ENCODE results near the gene HIP1. TPM values are rescaled to one million over a fixed set of nuclear protein-coding genes. Genes with fewer than 3 reads are reported as not detected.

Gene HIP1
- total and polyA plus RNA-seq, 9 of the 15 experiments (the other 6 are each of a cell fraction or from before 2014, with no cell fraction given): 2.4 to 13.7 (median 9.5) TPM

DNA sequence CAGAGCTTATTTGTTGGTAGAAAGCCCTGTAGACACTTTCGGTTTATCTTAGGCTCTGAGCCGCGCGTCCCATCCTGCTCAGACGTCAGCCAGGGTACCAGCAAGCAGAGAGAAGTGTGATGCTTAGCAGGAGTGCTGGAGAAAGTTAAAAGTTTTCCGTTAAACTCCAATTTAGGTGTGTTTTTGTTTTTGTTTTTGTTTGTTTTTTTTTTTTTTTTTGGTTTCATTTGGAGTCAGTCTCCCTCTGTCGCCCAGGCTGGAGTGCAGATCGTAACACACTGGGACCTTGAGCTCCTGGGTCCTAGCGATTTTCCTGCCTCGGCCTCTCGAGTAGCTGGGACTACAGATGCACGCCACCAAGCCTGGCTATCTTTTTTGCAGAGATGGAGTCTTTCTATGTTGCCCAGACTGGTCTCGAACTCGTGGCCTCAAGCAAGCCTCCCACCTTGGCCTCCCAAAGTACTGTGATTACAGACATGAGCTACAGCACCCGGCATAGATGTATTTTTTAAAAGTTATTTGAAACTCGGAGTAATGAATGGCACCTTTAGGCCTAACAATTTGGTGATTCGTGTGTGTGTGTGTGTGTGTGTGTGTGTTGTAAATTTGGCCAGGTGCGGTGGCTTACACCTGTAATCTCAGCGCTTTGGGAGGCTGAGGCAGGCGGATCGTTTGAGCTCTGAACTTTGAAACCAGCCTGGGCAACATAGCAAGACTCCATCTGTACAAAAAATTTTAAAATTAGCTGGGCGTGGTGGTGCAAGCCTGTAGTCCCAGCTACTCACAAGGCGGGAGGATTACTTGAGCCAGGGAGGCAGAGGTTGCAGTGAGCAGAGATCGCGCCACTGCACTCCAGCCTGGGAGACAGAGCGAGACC lies 1.3 kb upstream of the HIP1 start (continued):
- peak in 1 of 2 experiments; percentile 1; a peak in 1 of 4 replicates for TF ChIP-seq RCOR1 (IDR thresholded peaks at IDR 0.05; ENCODE audit: borderline replicate concordance in 1 of 2, low read depth in 2 of 2, low read length in 2 of 2)
- 0 out of 2 replicates have a peak, but pooled peaks have one; percentile 55 for TF ChIP-seq SMAD4 (CRISPR knock-in tag; conservative IDR thresholded peaks at IDR 0.05)
- no peak for TF ChIP-seq GTF2F1 (IDR thresholded peaks at IDR 0.05; ENCODE audit: low read depth, low read length)
- 0 out of 2 replicates have a peak, but pooled peaks have one; percentile 29 for TF ChIP-seq POLR2A (conservative IDR thresholded peaks at IDR 0.05)
- TF ChIP-seq BCOR (IDR thresholded peaks at IDR 0.05): peak; percentile 56; the same call in 1 of the 2 replicates
- no peak for TF ChIP-seq KLF1 (tag; IDR thresholded peaks at IDR 0.05)
- TF ChIP-seq NRF1 (conservative IDR thresholded peaks at IDR 0.05 in 1 of 2, IDR thresholded peaks at IDR 0.05 in 1 of 2): no peak
- peak; percentile 4; the same call in 1 of the 2 replicates for TF ChIP-seq ZSCAN29 (IDR thresholded peaks at IDR 0.05)
- TF ChIP-seq OTX1 (CRISPR knock-in tag; IDR thresholded peaks at IDR 0.05): no peak

DNA sequence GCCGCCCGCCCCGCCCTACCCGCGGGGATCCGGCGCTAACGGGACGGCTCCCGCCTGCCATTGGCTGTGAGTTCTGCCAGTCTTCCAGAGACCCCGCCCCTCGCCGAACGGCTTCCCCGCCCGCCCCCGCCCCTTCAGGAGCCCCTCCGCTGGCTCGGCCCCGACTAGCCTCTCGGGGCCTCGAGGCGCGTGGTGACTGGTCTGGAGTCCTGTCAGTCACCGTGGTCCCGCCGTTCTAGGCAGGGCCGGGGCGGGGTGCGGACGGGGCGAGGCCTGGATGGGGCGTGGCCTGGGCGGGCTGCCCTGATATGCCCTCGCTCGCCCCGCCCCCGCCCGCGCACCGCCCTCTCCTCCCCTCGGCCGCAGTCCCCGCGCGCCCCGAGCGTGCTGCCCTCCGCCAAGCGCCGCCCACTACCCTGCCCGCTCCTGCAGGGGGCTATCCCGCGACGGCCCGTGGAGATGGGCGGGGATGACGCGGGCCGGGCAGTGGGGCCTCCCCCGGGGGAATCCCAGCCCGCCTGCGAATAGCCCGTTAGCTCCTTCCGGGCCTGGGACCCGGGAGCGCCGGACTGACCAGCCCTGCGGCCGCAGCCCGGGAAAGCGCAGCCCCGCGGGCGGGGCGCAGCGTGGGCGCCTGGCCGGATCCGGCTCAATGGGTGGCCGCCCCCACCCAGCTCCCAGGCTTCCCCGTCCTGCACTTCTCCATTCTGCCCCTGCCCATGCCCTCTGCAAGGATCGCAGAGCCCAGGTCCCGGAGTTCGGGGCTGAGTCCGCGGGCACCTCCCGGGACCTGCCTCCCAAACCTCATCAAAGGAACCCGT lies 444 bp upstream of the HIP1 start:
- Histone ChIP-seq H4K20me1 (replicated peaks; ENCODE audit: control insufficient read depth, insufficient read depth, low read length) (no peaks in the 10 kb centered on the region), H3K36me3 (ENCODE audit: control insufficient read depth, insufficient read depth, low read length) (no peaks in the 10 kb centered on the region; the same call in 2 of the 3 replicates), H2AFZ (ENCODE audit: low read depth, low read length) (peak overlapping the region; percentile 90), H3K4me2 (ENCODE audit: insufficient read depth, low read length) (peak overlapping the region; percentile 93), H3K27ac (ENCODE audit: extremely low read depth, low read depth, low read length) (peak overlapping the region; percentile 76), H3K9me1 (ENCODE audit: control insufficient read depth, insufficient read depth, low read length) (no peaks in the 10 kb centered on the region), H3K9me3 (replicated peaks; ENCODE audit: control insufficient read depth, insufficient read depth, low read depth, low read length) (no peaks in the 10 kb centered on the region), H3K27me3 (ENCODE audit: control insufficient read depth in 2 of 2, insufficient read depth in 2 of 2, low read length in 2 of 2) (no peaks in the 10 kb centered on the region), H3K4me3 (peak overlapping the region; percentile 84), H3K9ac (ENCODE audit: insufficient read depth in 1 of 2, low read depth in 2 of 2, low read length in 2 of 2) (peak overlapping the region; percentile 78 to 98), H3K4me1 (replicated peaks in 1 of 2; ENCODE audit: control insufficient read depth in 2 of 2, insufficient read depth in 2 of 2, low read length in 2 of 2) (peaks cover 44 to 51% of the 10 kb centered on the region in 2 experiments), H3K79me2 (ENCODE audit: control insufficient read depth, insufficient read depth, low read length) (peaks cover 32% of the 10 kb centered on the region)
- DNase-seq (ENCODE audit: extremely low read depth in 1 of 4, low spot score in 3 of 4): peak; percentile 99 to 100 (median 100)
- in situ Hi-C loops (cut with MboI) (no loop called here), intact Hi-C loops (cut with micrococcal nuclease) (loop anchor here (5.0 kb wide), 1 partner anchor 67 kb away; no protein-coding TSS in a partner anchor)
- ATAC-seq: peak; percentile 95
- ChIA-PET CTCF (ENCODE audit: low intra/inter-chr PET ratio) (no interaction called here), POLR2A (interaction anchor here (0.6 to 1.7 kb wide), 12 partner anchors 8 to 208 kb away, joined by 3 to 10 read pairs (median 4); no protein-coding TSS in a partner anchor)
- peak; percentile 57 for FAIRE-seq
- under 1% methylated on average over 60 of the region's 89 CpGs for WGBS (ENCODE audit: insufficient coverage, low coverage, missing lambda C conversion rate)
- no TSS peak for BruUV-seq (replicated peaks)
- TF ChIP-seq COPS2 (conservative IDR thresholded peaks at IDR 0.05): no peak
- no peak for TF ChIP-seq ZNF347 (CRISPR knock-in tag; IDR thresholded peaks at IDR 0.05; ENCODE audit: low read depth)
- no peak for TF ChIP-seq NR2F6 (CRISPR knock-in tag; IDR thresholded peaks at IDR 0.05)
- TF ChIP-seq MBD2 (IDR thresholded peaks at IDR 0.05; ENCODE audit: borderline replicate concordance, low read depth): peak; percentile 82; the same call in 1 of the 2 replicates
- peak in 1 of 2 experiments; percentile 64; a peak in 1 of 4 replicates for TF ChIP-seq UBTF (IDR thresholded peaks at IDR 0.05; ENCODE audit: borderline replicate concordance in 1 of 2, low read depth in 2 of 2, low read length in 2 of 2)
- TF ChIP-seq, protein P1, sequence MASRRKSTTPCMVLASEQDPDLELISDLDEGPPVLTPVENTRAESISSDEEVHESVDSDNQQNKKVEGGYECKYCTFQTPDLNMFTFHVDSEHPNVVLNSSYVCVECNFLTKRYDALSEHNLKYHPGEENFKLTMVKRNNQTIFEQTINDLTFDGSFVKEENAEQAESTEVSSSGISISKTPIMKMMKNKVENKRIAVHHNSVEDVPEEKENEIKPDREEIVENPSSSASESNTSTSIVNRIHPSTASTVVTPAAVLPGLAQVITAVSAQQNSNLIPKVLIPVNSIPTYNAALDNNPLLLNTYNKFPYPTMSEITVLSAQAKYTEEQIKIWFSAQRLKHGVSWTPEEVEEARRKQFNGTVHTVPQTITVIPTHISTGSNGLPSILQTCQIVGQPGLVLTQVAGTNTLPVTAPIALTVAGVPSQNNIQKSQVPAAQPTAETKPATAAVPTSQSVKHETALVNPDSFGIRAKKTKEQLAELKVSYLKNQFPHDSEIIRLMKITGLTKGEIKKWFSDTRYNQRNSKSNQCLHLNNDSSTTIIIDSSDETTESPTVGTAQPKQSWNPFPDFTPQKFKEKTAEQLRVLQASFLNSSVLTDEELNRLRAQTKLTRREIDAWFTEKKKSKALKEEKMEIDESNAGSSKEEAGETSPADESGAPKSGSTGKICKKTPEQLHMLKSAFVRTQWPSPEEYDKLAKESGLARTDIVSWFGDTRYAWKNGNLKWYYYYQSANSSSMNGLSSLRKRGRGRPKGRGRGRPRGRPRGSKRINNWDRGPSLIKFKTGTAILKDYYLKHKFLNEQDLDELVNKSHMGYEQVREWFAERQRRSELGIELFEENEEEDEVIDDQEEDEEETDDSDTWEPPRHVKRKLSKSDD (conservative IDR thresholded peaks at IDR 0.05; ENCODE audit: low read length): no peak
